T-cell (primary cell): Measurements from ENCODE around the gene ABCC1. TPM values are rescaled to one million over a fixed set of nuclear protein-coding genes. Genes with fewer than 3 reads are reported as not detected.

Experiments used
- ATAC-seq, 4 experiments: fragments of 200-7000 bp in 3 of 4; fragments of 150-1000 bp in 1 of 4; cut with Tn5 transposase; replicated peaks in 1 of 4; 1 replicate in 3 of 4; 2 replicates in 1 of 4; pipeline ENCODE4 v1.10.0; 2021; ENCODE audit warnings: moderate library complexity in 3 of 4, mild to moderate bottlenecking in 2 of 4, moderate number of reproducible peaks in 1 of 4
- CTCF ChIA-PET, 2 donors: fragments of 300-600 bp; sonication (Branson Sonifier 250); formaldehyde crosslinking; loops; one replicate each; lab custom pipeline; 2022; ENCODE audit warnings: antibody characterized with exemption in 2 of 2; lab: Charles Lee
- POLR2A ChIA-PET, 2 donors: fragments of 300-600 bp; sonication (Branson Sonifier 250); formaldehyde crosslinking; loops; one replicate each; lab custom pipeline; 2022; ENCODE audit warnings: antibody characterized with exemption in 2 of 2; lab: Charles Lee
- DNase-seq, 35 experiments: peaks; one replicate each; pipeline versions ENCODE4 v3.0.0 to v3.0.0-alpha.2; 2013 to 2023
- H3K27ac ChIP-seq: one replicate; pipeline ENCODE4 v1.5.1; 2013; ENCODE audit warnings: low read length
- H3K27me3 ChIP-seq, 2 experiments: replicated peaks in 1 of 2; 1 replicate in 1 of 2; 2 replicates in 1 of 2; pipeline versions ENCODE4 v1.6.1 to v1.7.0; 2013; ENCODE audit warnings: low read length in 1 of 2, mixed read lengths in 1 of 2; ENCODE audit not compliant: control insufficient read depth in 2 of 2, insufficient read depth in 2 of 2; ENCODE audit errors: extremely low read depth in 1 of 2
- H3K36me3 ChIP-seq, 2 donors: 1 replicate in 1 of 2; 2 replicates in 1 of 2; pipeline versions ENCODE4 v1.6.1 to v1.7.0; 2013; ENCODE audit warnings: low read length in 1 of 2; ENCODE audit not compliant: control insufficient read depth in 2 of 2, insufficient read depth in 1 of 2; ENCODE audit errors: extremely low read depth in 1 of 2
- H3K4me1 ChIP-seq, 2 experiments: 1 replicate in 1 of 2; 2 replicates in 1 of 2; pipeline versions ENCODE4 v1.6.1 to v1.7.0; 2013; ENCODE audit warnings: low read length in 2 of 2, mixed read lengths in 1 of 2; ENCODE audit not compliant: insufficient read depth in 2 of 2, control insufficient read depth in 1 of 2; ENCODE audit errors: extremely low read depth in 1 of 2
- H3K4me3 ChIP-seq, 2 donors: 1 replicate in 1 of 2; 2 replicates in 1 of 2; pipeline versions ENCODE4 v1.5.1 to v1.7.0; 2013; ENCODE audit warnings: mild to moderate bottlenecking in 2 of 2, low read length in 1 of 2, moderate library complexity in 1 of 2; ENCODE audit not compliant: control insufficient read depth in 1 of 2; ENCODE audit errors: extremely low read depth in 1 of 2
- H3K9me3 ChIP-seq: 2 replicates; pipeline ENCODE4 v1.7.0; 2013
- H3K27ac Mint-ChIP-seq, 2 donors: one replicate each; pipeline ENCODE4 v1.8.0; 2020 to 2021; ENCODE audit warnings: mild to moderate bottlenecking in 2 of 2, mixed read lengths in 2 of 2
- H3K27me3 Mint-ChIP-seq, 2 donors: one replicate each; pipeline ENCODE4 v1.8.0; 2021 to 2022; ENCODE audit warnings: mixed read lengths in 2 of 2
- H3K36me3 Mint-ChIP-seq: one replicate; pipeline ENCODE4 v1.8.0; 2021; ENCODE audit warnings: mixed read lengths
- H3K4me1 Mint-ChIP-seq, 3 donors: one replicate each; pipeline ENCODE4 v1.8.0; 2020 to 2022; ENCODE audit warnings: mixed read lengths in 3 of 3, mild to moderate bottlenecking in 1 of 3
- H3K4me3 Mint-ChIP-seq, 3 donors: one replicate each; pipeline ENCODE4 v1.8.0; 2020 to 2022; ENCODE audit warnings: mild to moderate bottlenecking in 3 of 3, mixed read lengths in 3 of 3, moderate library complexity in 3 of 3
- H3K9me3 Mint-ChIP-seq, 3 donors: one replicate each; pipeline ENCODE4 v1.8.0; 2020 to 2022; ENCODE audit warnings: mixed read lengths in 3 of 3
- WGBS: methylation state at CpG from one replicate; pipeline ENCODE4 v1.1.5; 2013; ENCODE audit warnings: missing lambda C conversion rate; ENCODE audit not compliant: insufficient coverage; 5-methylcytosine and 5-hydroxymethylcytosine counted together
- total RNA-seq, 35 experiments: library from RNA in 6 of 35; stranded (reverse) in 6 of 35; fragments of 120-200 nt in 1 of 35; gene quantifications; one replicate each; pipeline versions ENCODE4 v1.2.1 to v1.2.4 and lab custom pipeline; 2013 to 2026

ABCC1 gene
- total RNA-seq, 5 donors from 2014 or later (not counting 1 experiment from before 2014, with no cell fraction given) = 59.4 to 68.1 (median 63.0) TPM

GRCh38 chr16:16191493-16192167 is 242.2 kb downstream of the ABCC1 start:
- DNase-seq (no peak), ATAC-seq (no peak)
- H3K9me3 ChIP-seq = no peaks in the 10 kb centered on the region
- ChIA-PET CTCF (no interaction called here), POLR2A (no interaction called here)
- H3K9me3 Mint-ChIP-seq = no peaks in the 10 kb centered on the region
- no peaks in the 10 kb centered on the region for H3K4me1 ChIP-seq
- no peaks in the 10 kb centered on the region for H3K4me1 Mint-ChIP-seq
- no peak overlapping the region for H3K4me3 Mint-ChIP-seq
- H3K27me3 Mint-ChIP-seq = peaks cover 16 to 18% of the 10 kb centered on the region in 2 donors
- WGBS = 76% methylated on average over 8 of the region's 8 CpGs
- no peak overlapping the region for H3K27ac Mint-ChIP-seq
- H3K27ac ChIP-seq = no peak overlapping the region
- no peaks in the 10 kb centered on the region for H3K36me3 Mint-ChIP-seq
- no peak overlapping the region for H3K4me3 ChIP-seq
- H3K27me3 ChIP-seq = peaks cover 0 to 22% of the 10 kb centered on the region in 2 experiments
- no peaks in the 10 kb centered on the region for H3K36me3 ChIP-seq

Other genes with a start within 250 kb of the ABCC1 start
- under 1 TPM in 3 of 5 donors, not detected in 2; 0.56 to 0.93 (median 0.66) TPM for gene MYH11, start 92.6 kb upstream of the ABCC1 start, total RNA-seq
- 10 to 100 TPM; 17.2 to 25.9 (median 25.2) TPM for gene CEP20, start 61.0 kb upstream of the ABCC1 start, total RNA-seq